Activated naive CD4-positive, alpha-beta T cell treated with anti-CD3 and anti-CD28 coated beads for 36 hours (primary cell): Measurements from ENCODE around the gene PTTG1. TPM values are rescaled to one million over a fixed set of nuclear protein-coding genes. Genes with fewer than 3 reads are reported as not detected.

Experiments used
- CTCF ChIA-PET: fragments of 350-600 bp; sonication (Branson Sonifier 250); formaldehyde crosslinking; loops from one replicate; lab custom pipeline; 2021; ENCODE audit warnings: antibody characterized with exemption; lab: Charles Lee
- DNase-seq: peaks from one replicate; pipeline ENCODE4 v3.0.0-alpha.2; 2020
- H3K27ac Mint-ChIP-seq: one replicate; pipeline ENCODE4 v1.8.0; 2021; ENCODE audit warnings: mild to moderate bottlenecking, mixed read lengths
- H3K27me3 Mint-ChIP-seq: one replicate; pipeline ENCODE4 v1.8.0; 2021; ENCODE audit warnings: low read depth, mixed read lengths
- H3K36me3 Mint-ChIP-seq: one replicate; pipeline ENCODE4 v1.8.0; 2021; ENCODE audit warnings: low read depth, mixed read lengths
- H3K4me1 Mint-ChIP-seq: one replicate; pipeline ENCODE4 v1.8.0; 2021; ENCODE audit warnings: low read depth, mixed read lengths
- H3K4me3 Mint-ChIP-seq: one replicate; pipeline ENCODE4 v1.8.0; 2021; ENCODE audit warnings: mild to moderate bottlenecking, moderate library complexity, mixed read lengths
- H3K9me3 Mint-ChIP-seq: one replicate; pipeline ENCODE4 v1.8.0; 2021; ENCODE audit warnings: mixed read lengths
- intact Hi-C: fragments of 100-400 bp; cut with micrococcal nuclease; formaldehyde crosslinking; loops from one replicate; pipeline ENCODE4 v1.15.1; 2023
- total RNA-seq, 2 experiments: library from RNA; stranded (reverse); gene quantifications; one replicate each; pipeline ENCODE4 v1.2.3, GENCODE V29; 2021

PTTG1 gene
- total RNA-seq = 100 to 1,000 TPM; 254 to 270 TPM

- H3K27ac Mint-ChIP-seq = peak within 1 kb of the TSS; percentile 83
- peaks cover 47% of the 10 kb centered on the region for H3K4me1 Mint-ChIP-seq
- CTCF ChIA-PET = interaction anchor here (0.6 to 7.7 kb wide), 5 partner anchors 13 to 112 kb away, joined by 3 to 61 read pairs (median 3); no protein-coding TSS in a partner anchor
- H3K27me3 Mint-ChIP-seq = no peaks in the 10 kb centered on the region
- peaks cover 37% of the 10 kb centered on the region for H3K36me3 Mint-ChIP-seq
- peak; percentile 94 for DNase-seq
- no peaks in the 10 kb centered on the region for H3K9me3 Mint-ChIP-seq
- intact Hi-C loops = loop anchor here (1.0 kb wide), 2 partner anchors 47 to 302 kb away; partner anchors contain the start of gene PWWP2A
- H3K4me3 Mint-ChIP-seq = peak within 1 kb of the TSS; percentile 92
Measured at GRCh38 chr5:160421625-160422258, at the start of gene PTTG1. Gene PTTG1 (plus strand): TSS chr5:160421855. CDS start chr5:160422313, 458 bp downstream.

- CTCF ChIA-PET = no interaction called here
- H3K36me3 Mint-ChIP-seq = no peaks in the 10 kb centered on the region
- no peak overlapping the region for H3K4me3 Mint-ChIP-seq
- DNase-seq = no peak
- intact Hi-C loops = no loop called here
- no peak overlapping the region for H3K27ac Mint-ChIP-seq
- peaks cover 42% of the 10 kb centered on the region for H3K27me3 Mint-ChIP-seq
- no peaks in the 10 kb centered on the region for H3K9me3 Mint-ChIP-seq
- H3K4me1 Mint-ChIP-seq = peaks cover 6% of the 10 kb centered on the region
Measured at GRCh38 chr5:160375166-160375565, 46.5 kb upstream of the PTTG1 start.

- H3K27me3 Mint-ChIP-seq = peaks cover 40% of the 10 kb centered on the region
- CTCF ChIA-PET = interaction anchor here (0.6 to 1.5 kb wide), 3 partner anchors 14 to 1243 kb away, joined by 3 to 4 read pairs (median 3); no protein-coding TSS in a partner anchor
Measured at GRCh38 chr5:160375701-160376100, 46.0 kb upstream of the PTTG1 start.

GRCh38 chr5:160376416-160376815, 45.2 kb upstream of the PTTG1 start:
- Mint-ChIP-seq H3K27ac (no peak overlapping the region), H3K27me3 (peaks cover 33% of the 10 kb centered on the region), H3K4me1 (no peaks in the 10 kb centered on the region), H3K36me3 (no peaks in the 10 kb centered on the region), H3K9me3 (no peaks in the 10 kb centered on the region), H3K4me3 (no peak overlapping the region)
- DNase-seq = no peak
- intact Hi-C loops = no loop called here
- CTCF ChIA-PET = interaction anchor here (0.6 to 1.5 kb wide), 4 partner anchors 13 to 1244 kb away, joined by 3 to 4 read pairs (median 4); no protein-coding TSS in a partner anchor

More at GRCh38 chr5:160375701-160376100, 46.0 kb upstream of the PTTG1 start:
- no peaks in the 10 kb centered on the region for H3K9me3 Mint-ChIP-seq
- no peak for DNase-seq
- intact Hi-C loops = no loop called here
- no peak overlapping the region for H3K4me3 Mint-ChIP-seq
- H3K4me1 Mint-ChIP-seq = peaks cover 4% of the 10 kb centered on the region
- no peaks in the 10 kb centered on the region for H3K36me3 Mint-ChIP-seq
- H3K27ac Mint-ChIP-seq = no peak overlapping the region

- H3K27me3 Mint-ChIP-seq = peaks cover 23% of the 10 kb centered on the region
- no peaks in the 10 kb centered on the region for H3K4me1 Mint-ChIP-seq
- H3K36me3 Mint-ChIP-seq = no peaks in the 10 kb centered on the region
- intact Hi-C loops = no loop called here
- no peaks in the 10 kb centered on the region for H3K9me3 Mint-ChIP-seq
- DNase-seq = no peak
- no peak overlapping the region for H3K27ac Mint-ChIP-seq
- no peak overlapping the region for H3K4me3 Mint-ChIP-seq
- CTCF ChIA-PET = interaction anchor here (1.0 to 1.1 kb wide), 2 partner anchors 12 to 33 kb away, joined by 4 to 7 read pairs; no protein-coding TSS in a partner anchor
Measured at GRCh38 chr5:160377651-160378050, 44.0 kb upstream of the PTTG1 start.

- no peaks in the 10 kb centered on the region for H3K36me3 Mint-ChIP-seq
- DNase-seq = no peak
- H3K9me3 Mint-ChIP-seq = no peaks in the 10 kb centered on the region
- no peak overlapping the region for H3K27ac Mint-ChIP-seq
- CTCF ChIA-PET = interaction anchor here (0.6 kb wide), 1 partner anchor 10 kb away, joined by 3 read pairs; no protein-coding TSS in a partner anchor
- intact Hi-C loops = no loop called here
- no peak overlapping the region for H3K4me3 Mint-ChIP-seq
- H3K27me3 Mint-ChIP-seq = peaks cover 17% of the 10 kb centered on the region
- H3K4me1 Mint-ChIP-seq = no peaks in the 10 kb centered on the region
Measured at GRCh38 chr5:160378330-160378729, 43.3 kb upstream of the PTTG1 start.

- intact Hi-C loops = no loop called here
- CTCF ChIA-PET = no interaction called here
- Mint-ChIP-seq H3K36me3 (no peaks in the 10 kb centered on the region), H3K4me3 (no peak overlapping the region), H3K4me1 (no peaks in the 10 kb centered on the region), H3K9me3 (no peaks in the 10 kb centered on the region), H3K27me3 (peaks cover 14% of the 10 kb centered on the region), H3K27ac (no peak overlapping the region)
- no peak for DNase-seq
Measured at GRCh38 chr5:160379511-160379910, 42.1 kb upstream of the PTTG1 start.

- CTCF ChIA-PET = no interaction called here
- no peak overlapping the region for H3K4me3 Mint-ChIP-seq
- H3K4me1 Mint-ChIP-seq = no peaks in the 10 kb centered on the region
Measured at GRCh38 chr5:160380041-160380440, 41.6 kb upstream of the PTTG1 start.

GRCh38 chr5:160382346-160382745, 39.3 kb upstream of the PTTG1 start:
- Mint-ChIP-seq H3K27ac (no peak overlapping the region), H3K4me1 (no peaks in the 10 kb centered on the region), H3K4me3 (no peak overlapping the region), H3K36me3 (no peaks in the 10 kb centered on the region), H3K27me3 (peaks cover 3% of the 10 kb centered on the region), H3K9me3 (peaks cover 4% of the 10 kb centered on the region)
- intact Hi-C loops = no loop called here
- CTCF ChIA-PET = no interaction called here
- no peak for DNase-seq

More at GRCh38 chr5:160380041-160380440, 41.6 kb upstream of the PTTG1 start:
- DNase-seq = no peak
- no peaks in the 10 kb centered on the region for H3K36me3 Mint-ChIP-seq
- intact Hi-C loops = no loop called here
- no peaks in the 10 kb centered on the region for H3K9me3 Mint-ChIP-seq
- H3K27me3 Mint-ChIP-seq = peaks cover 10% of the 10 kb centered on the region
- H3K27ac Mint-ChIP-seq = no peak overlapping the region

- CTCF ChIA-PET = no interaction called here
- DNase-seq = no peak
- Mint-ChIP-seq H3K9me3 (peaks cover 13% of the 10 kb centered on the region), H3K4me3 (no peak overlapping the region), H3K4me1 (no peaks in the 10 kb centered on the region), H3K36me3 (no peaks in the 10 kb centered on the region), H3K27me3 (no peaks in the 10 kb centered on the region), H3K27ac (no peak overlapping the region)
- intact Hi-C loops = no loop called here
Measured at GRCh38 chr5:160384681-160385080, 37.0 kb upstream of the PTTG1 start.

- Mint-ChIP-seq H3K27ac (no peak overlapping the region), H3K36me3 (no peaks in the 10 kb centered on the region), H3K9me3 (peaks cover 13% of the 10 kb centered on the region), H3K27me3 (no peaks in the 10 kb centered on the region), H3K4me3 (no peak overlapping the region), H3K4me1 (no peaks in the 10 kb centered on the region)
- CTCF ChIA-PET = no interaction called here
- intact Hi-C loops = no loop called here
- DNase-seq = no peak
Measured at GRCh38 chr5:160385496-160385895, 36.2 kb upstream of the PTTG1 start.

- no peak overlapping the region for H3K27ac Mint-ChIP-seq
Measured at GRCh38 chr5:160387445-160387844, 34.2 kb upstream of the PTTG1 start.

More at GRCh38 chr5:160387445-160387844, 34.2 kb upstream of the PTTG1 start:
- intact Hi-C loops = no loop called here
- Mint-ChIP-seq H3K4me3 (no peak overlapping the region), H3K4me1 (no peaks in the 10 kb centered on the region), H3K27me3 (no peaks in the 10 kb centered on the region), H3K9me3 (peaks cover 13% of the 10 kb centered on the region), H3K36me3 (no peaks in the 10 kb centered on the region)
- no peak for DNase-seq
- CTCF ChIA-PET = interaction anchor here (0.6 kb wide), 1 partner anchor 318 kb away, joined by 3 read pairs; no protein-coding TSS in a partner anchor
